IMR-90 (cell line): ENCODE measurements around the gene SP3.

ENCODE experiments used
- CEBPB ChIP-seq: IDR thresholded peaks from 2 replicates; pipeline ENCODE4 v1.6.1; 2012; ENCODE audit warnings: low read depth, low read length, improper control_type of control experiment
- MAFK ChIP-seq: IDR thresholded peaks from 2 replicates; pipeline ENCODE4 v1.6.1; 2012; ENCODE audit warnings: low read depth, low read length, improper control_type of control experiment
- MXI1 ChIP-seq: IDR thresholded peaks from 2 replicates; pipeline ENCODE4 v1.6.1; 2012; ENCODE audit warnings: low read depth, mild to moderate bottlenecking, low read length, moderate library complexity, borderline replicate concordance
- POLR2A ChIP-seq: IDR thresholded peaks from 2 replicates; pipeline ENCODE4 v1.6.1; 2012; ENCODE audit warnings: mild to moderate bottlenecking, low read depth, low read length
- RCOR1 ChIP-seq: IDR thresholded peaks from 2 replicates; pipeline ENCODE4 v1.6.1; 2012; ENCODE audit warnings: mild to moderate bottlenecking, low read length, improper control_type of control experiment; ENCODE audit not compliant: insufficient replicate concordance
- SMC3 ChIP-seq: fragments of 150-350 bp; IDR thresholded peaks from 2 replicates; pipeline ENCODE4 v1.6.1; 2016; ENCODE audit warnings: low read depth, mild to moderate bottlenecking, antibody characterized with exemption, low read length, moderate library complexity
- TF ChIP-seq, protein P1 (sequence below): conservative IDR thresholded peaks from 2 replicates; pipeline ENCODE4 v1.5.1; 2012; ENCODE audit warnings: mild to moderate bottlenecking, low read depth, low read length, improper control_type of control experiment
- TF ChIP-seq, protein P2 (sequence below): fragments of 150-350 bp; IDR thresholded peaks from 2 replicates; pipeline ENCODE4 v1.6.1; 2017; ENCODE audit warnings: mild to moderate bottlenecking, antibody characterized with exemption, low read length, low read depth

DNA sequence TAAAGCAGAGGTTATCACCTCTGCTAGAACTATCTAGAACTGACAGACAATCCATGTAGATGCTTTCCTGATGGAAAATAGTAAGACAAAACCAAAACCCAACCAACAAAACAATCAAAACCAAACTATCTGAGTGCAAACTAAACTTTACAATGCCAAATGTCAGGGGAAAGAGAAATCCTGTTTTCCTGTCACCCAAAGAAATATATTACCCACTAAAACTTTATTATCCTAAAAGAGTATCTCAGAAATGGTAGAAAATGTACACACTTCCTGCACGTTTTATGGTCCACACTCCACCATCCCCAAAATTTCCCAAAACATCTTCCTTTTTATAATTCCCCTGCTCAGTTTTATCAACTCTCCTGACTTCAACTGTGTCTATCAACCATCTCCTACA is 29.9 kb downstream of the SP3 start:
- TF ChIP-seq, protein P1, sequence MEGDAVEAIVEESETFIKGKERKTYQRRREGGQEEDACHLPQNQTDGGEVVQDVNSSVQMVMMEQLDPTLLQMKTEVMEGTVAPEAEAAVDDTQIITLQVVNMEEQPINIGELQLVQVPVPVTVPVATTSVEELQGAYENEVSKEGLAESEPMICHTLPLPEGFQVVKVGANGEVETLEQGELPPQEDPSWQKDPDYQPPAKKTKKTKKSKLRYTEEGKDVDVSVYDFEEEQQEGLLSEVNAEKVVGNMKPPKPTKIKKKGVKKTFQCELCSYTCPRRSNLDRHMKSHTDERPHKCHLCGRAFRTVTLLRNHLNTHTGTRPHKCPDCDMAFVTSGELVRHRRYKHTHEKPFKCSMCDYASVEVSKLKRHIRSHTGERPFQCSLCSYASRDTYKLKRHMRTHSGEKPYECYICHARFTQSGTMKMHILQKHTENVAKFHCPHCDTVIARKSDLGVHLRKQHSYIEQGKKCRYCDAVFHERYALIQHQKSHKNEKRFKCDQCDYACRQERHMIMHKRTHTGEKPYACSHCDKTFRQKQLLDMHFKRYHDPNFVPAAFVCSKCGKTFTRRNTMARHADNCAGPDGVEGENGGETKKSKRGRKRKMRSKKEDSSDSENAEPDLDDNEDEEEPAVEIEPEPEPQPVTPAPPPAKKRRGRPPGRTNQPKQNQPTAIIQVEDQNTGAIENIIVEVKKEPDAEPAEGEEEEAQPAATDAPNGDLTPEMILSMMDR = no peak
- TF ChIP-seq POLR2A (no peak), SMC3 (no peak), CEBPB (no peak), MXI1 (no peak), RCOR1 (no peak), MAFK (no peak)
- TF ChIP-seq, protein P2, sequence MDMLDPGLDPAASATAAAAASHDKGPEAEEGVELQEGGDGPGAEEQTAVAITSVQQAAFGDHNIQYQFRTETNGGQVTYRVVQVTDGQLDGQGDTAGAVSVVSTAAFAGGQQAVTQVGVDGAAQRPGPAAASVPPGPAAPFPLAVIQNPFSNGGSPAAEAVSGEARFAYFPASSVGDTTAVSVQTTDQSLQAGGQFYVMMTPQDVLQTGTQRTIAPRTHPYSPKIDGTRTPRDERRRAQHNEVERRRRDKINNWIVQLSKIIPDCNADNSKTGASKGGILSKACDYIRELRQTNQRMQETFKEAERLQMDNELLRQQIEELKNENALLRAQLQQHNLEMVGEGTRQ = no peak
